IPS-20b (cell line): Measurements from ENCODE around the gene CAB39.

Experiments
- H3K27ac ChIP-seq: one replicate; pipeline ENCODE4 v1.5.1; 2013; ENCODE audit warnings: low read length
- H3K27me3 ChIP-seq: 2 replicates; pipeline ENCODE4 v1.6.1; 2013; ENCODE audit warnings: mild to moderate bottlenecking, low read length, inconsistent platforms; ENCODE audit not compliant: insufficient read depth
- H3K36me3 ChIP-seq: 2 replicates; pipeline ENCODE4 v1.6.1; 2013; ENCODE audit warnings: low read depth, mild to moderate bottlenecking, inconsistent platforms, low read length, moderate library complexity; ENCODE audit not compliant: insufficient read depth
- H3K4me1 ChIP-seq: 2 replicates; pipeline ENCODE4 v1.6.1; 2013; ENCODE audit warnings: mild to moderate bottlenecking, control low read depth, inconsistent platforms, low read length, moderate library complexity; ENCODE audit not compliant: insufficient read depth
- H3K4me3 ChIP-seq: 2 replicates; pipeline ENCODE4 v1.5.1; 2013; ENCODE audit warnings: mild to moderate bottlenecking, low read length, inconsistent platforms
- H3K9ac ChIP-seq: 2 replicates; pipeline ENCODE4 v1.6.1; 2013; ENCODE audit warnings: low read depth, mild to moderate bottlenecking, inconsistent platforms, low read length, moderate library complexity
- H3K9me3 ChIP-seq: 2 replicates; pipeline ENCODE4 v1.6.1; 2013; ENCODE audit warnings: mild to moderate bottlenecking, low read depth, low read length, inconsistent platforms; ENCODE audit not compliant: insufficient read depth

CAB39 gene

DNA sequence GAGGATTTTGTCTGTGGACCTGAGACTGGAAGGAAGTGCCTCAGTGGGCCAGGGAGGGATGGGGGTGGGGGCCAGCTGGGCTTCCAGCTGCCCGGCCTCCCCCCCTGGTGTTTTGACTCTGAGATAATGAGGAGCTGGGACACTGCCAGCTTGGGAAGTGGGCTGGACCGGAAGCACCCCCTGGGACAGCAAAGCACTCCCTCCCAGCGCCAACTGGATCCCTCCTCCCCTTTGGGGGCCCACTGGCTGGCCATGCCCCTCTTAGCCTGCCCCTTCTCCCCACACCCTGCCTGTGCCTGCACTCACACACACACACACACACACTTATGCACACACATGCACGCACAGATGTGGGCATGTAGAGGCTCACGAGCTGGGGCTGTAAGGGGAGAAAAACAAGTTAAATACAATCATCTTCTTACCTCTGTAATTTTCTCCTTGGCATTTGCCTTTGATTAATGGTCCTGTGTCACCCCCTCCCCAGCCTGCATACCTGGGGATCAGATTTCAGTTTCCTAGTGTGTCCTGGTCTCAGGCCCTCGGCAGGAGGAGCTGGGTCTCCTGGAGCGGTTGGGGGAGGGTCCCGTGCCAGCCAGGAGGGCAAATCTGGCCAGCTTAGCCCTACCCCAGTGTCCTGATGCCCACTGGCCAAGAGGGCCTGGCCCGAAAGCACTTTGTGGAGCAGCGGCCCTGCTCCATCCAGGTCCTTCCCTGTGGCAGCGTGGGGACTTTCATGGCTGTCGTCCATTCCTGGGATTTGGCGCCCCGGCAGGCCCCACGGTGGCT lies 155.7 kb downstream of the CAB39 start:
- Histone ChIP-seq H3K4me3 (peak overlapping the region; percentile 66), H3K27ac (peak overlapping the region; percentile 97), H3K4me1 (peaks cover 48% of the 10 kb centered on the region), H3K36me3 (peaks cover 30% of the 10 kb centered on the region; the same call in 1 of the 2 replicates), H3K9me3 (no peaks in the 10 kb centered on the region), H3K27me3 (peaks cover 5% of the 10 kb centered on the region; the same call in 1 of the 2 replicates), H3K9ac (peak overlapping the region; percentile 71; the same call in 1 of the 2 replicates)

DNA sequence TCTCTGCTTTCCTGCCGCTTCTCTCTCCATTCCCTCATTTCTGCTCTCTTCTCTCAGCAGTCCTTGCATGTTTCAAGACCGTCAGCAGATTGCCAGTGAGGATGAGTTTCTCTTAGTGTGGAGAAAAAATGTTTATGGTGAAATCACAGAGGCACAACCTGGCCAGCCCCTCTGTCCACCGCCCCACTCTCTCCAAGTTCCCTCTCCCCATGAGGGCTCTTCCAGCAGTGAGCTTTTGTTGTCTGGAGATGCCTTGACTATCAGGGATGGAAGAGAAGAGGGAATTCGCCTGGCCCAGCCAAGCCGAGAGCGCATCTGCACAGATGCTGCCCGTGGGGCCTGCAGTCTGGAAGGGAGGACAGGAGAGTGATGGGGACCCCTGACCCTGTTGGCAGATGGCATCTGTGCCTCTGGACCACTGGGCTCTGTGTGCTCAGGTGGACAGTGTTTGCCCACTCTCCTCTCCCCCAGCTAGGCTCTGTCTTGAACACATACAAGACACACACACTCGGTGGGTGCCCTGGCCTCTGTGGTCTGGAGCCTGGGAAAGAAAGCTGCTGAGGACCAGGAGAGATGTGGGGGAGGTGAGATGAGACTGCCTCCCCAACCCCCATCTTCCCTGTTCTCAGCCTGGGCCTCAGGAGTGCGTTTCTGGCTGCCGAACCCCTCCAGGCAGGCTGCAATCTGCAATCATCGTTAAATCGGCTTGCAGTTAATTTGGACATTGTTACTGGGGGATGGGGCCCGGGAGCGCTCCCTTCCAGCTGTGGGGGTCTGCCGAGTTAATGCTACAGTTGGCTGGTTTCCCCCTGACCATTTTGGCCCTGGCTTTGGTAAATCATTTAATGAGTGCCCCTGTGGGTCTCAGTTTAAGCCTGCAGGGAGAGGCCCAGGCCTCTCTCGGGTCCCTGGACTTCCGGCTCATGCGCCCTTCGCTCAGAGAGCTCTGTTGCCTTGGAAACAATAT lies 156.6 kb downstream of the CAB39 start:
- Histone ChIP-seq H3K27me3 (no peaks in the 10 kb centered on the region), H3K27ac (peak overlapping the region; percentile 97), H3K4me1 (peaks cover 48% of the 10 kb centered on the region), H3K4me3 (peak overlapping the region; percentile 66; the same call in 1 of the 2 replicates), H3K9ac (peak overlapping the region; percentile 71; the same call in 1 of the 2 replicates), H3K9me3 (no peaks in the 10 kb centered on the region), H3K36me3 (peaks cover 38% of the 10 kb centered on the region; the same call in 1 of the 2 replicates)

DNA sequence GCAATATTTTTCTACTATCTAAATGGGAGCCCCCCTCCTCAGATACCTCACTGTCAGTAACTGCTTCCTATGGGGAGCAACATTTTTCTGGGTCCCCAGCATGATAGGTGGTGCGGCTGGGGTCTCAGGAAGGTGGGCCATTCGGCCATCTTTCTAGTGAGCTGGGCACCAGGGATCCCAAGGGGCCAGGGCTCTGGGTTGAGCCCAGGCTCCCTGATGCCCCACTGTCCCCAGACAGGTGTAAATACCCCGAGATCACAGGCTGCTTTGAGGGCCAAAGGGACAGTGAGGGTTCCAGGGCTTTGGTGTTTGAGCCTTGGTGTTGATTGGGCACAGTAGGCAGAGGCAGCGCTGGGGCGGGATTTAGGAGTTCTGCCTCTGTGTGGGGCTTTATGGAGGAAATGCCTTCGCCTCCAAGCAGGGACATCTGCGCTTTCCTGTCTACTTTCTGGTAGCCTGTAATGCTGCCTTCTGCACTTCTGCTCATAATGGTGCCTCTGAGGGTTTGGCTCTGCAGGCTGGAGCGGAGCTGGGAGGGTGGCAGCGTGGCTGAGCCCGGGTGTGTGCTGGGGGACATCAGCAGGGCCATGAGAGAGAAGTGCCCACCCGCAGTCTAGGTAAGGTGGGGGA lies 157.4 kb downstream of the CAB39 start:
- Histone ChIP-seq H3K36me3 (peaks cover 46% of the 10 kb centered on the region), H3K27me3 (no peaks in the 10 kb centered on the region), H3K9ac (peak overlapping the region; percentile 71), H3K9me3 (no peaks in the 10 kb centered on the region), H3K4me3 (peak overlapping the region; percentile 66; the same call in 1 of the 2 replicates), H3K4me1 (peaks cover 48% of the 10 kb centered on the region), H3K27ac (peak overlapping the region; percentile 97)
